PC-3 (cell line): Measurements from ENCODE around the gene SRP68. TPM values are rescaled to one million over a fixed set of nuclear protein-coding genes. Genes with fewer than 3 reads are reported as not detected.

Experiments
- ATAC-seq: fragments of 200-7000 bp; cut with Tn5 transposase; 2 replicates; pipeline ENCODE4 v1.9.1; 2020; ENCODE audit warnings: mild to moderate bottlenecking, moderate library complexity
- BruUV-seq: library from RNA; stranded (reverse); fragments of 400-500 nt; replicated peaks from 2 replicates; lab custom pipeline; 2021; lab: Mats Ljungman, UMichigan
- CTCF ChIA-PET: fragments of 300-600 bp; sonication (Branson Sonifier 250); formaldehyde crosslinking; loops from one replicate; lab custom pipeline; 2022; ENCODE audit warnings: antibody characterized with exemption; lab: Charles Lee
- POLR2A ChIA-PET: fragments of 300-600 bp; sonication (Branson Sonifier 250); formaldehyde crosslinking; loops from one replicate; lab custom pipeline; 2022; ENCODE audit warnings: antibody characterized with exemption; ENCODE audit not compliant: unreplicated experiment; lab: Charles Lee
- DNase-seq: peaks from one replicate; pipeline ENCODE4 v3.0.0-alpha.2; 2015
- H2AFZ ChIP-seq: fragments of 300-600 bp; sonication (generic); 2 replicates; pipeline ENCODE4 v1.6.0; 2016; ENCODE audit warnings: antibody characterized with exemption, low read length
- H3F3A ChIP-seq: fragments of 300-600 bp; sonication (generic); one replicate; pipeline ENCODE4 v1.6.0; 2017; ENCODE audit warnings: antibody characterized with exemption, low read length, control low read depth, mild to moderate bottlenecking; ENCODE audit not compliant: unreplicated experiment
- H3K27ac ChIP-seq: fragments of 300-600 bp; sonication (generic); 2 replicates; pipeline ENCODE4 v1.5.1; 2016; ENCODE audit warnings: mild to moderate bottlenecking, low read length
- H3K27me3 ChIP-seq: fragments of 300-600 bp; sonication (generic); 2 replicates; pipeline ENCODE4 v1.6.1; 2016; ENCODE audit warnings: low read length, mixed read lengths
- H3K36me3 ChIP-seq: fragments of 300-600 bp; sonication (generic); 2 replicates; pipeline ENCODE4 v1.6.1; 2016; ENCODE audit warnings: low read depth, mixed run types, low read length, mixed read lengths
- H3K4me1 ChIP-seq: fragments of 300-600 bp; sonication (generic); 2 replicates; pipeline ENCODE4 v1.5.1; 2016; ENCODE audit warnings: low read length; ENCODE audit not compliant: insufficient read depth
- H3K4me2 ChIP-seq: fragments of 300-600 bp; sonication (generic); 2 replicates; pipeline ENCODE4 v1.6.0; 2016; ENCODE audit warnings: low read length
- H3K4me3 ChIP-seq: fragments of 300-600 bp; sonication (generic); 2 replicates; pipeline ENCODE4 v1.5.1; 2016; ENCODE audit warnings: mild to moderate bottlenecking, low read length, mixed read lengths
- H3K79me2 ChIP-seq: fragments of 300-600 bp; sonication (generic); 2 replicates; pipeline ENCODE4 v1.6.1; 2017; ENCODE audit warnings: low read length, mixed read lengths
- H3K9ac ChIP-seq: fragments of 300-600 bp; sonication (generic); 2 replicates; pipeline ENCODE4 v1.6.0; 2016; ENCODE audit warnings: mild to moderate bottlenecking, low read length
- H3K9me2 ChIP-seq: fragments of 300-600 bp; sonication (generic); replicated peaks from 2 replicates; pipeline ENCODE4 v1.6.1; 2016; ENCODE audit warnings: mixed run types, low read length, mixed read lengths
- H3K9me3 ChIP-seq: fragments of 300-600 bp; sonication (generic); 2 replicates; pipeline ENCODE4 v1.6.1; 2016; ENCODE audit warnings: low read length, mixed read lengths
- H4K20me1 ChIP-seq: fragments of 300-600 bp; sonication (generic); 2 replicates; pipeline ENCODE4 v1.6.1; 2016; ENCODE audit warnings: low read length, mixed read lengths
- CTCF ChIP-seq: fragments of 300-600 bp; sonication (generic); conservative IDR thresholded peaks from 2 replicates; pipeline ENCODE4 v1.5.1; 2017; ENCODE audit warnings: antibody characterized with exemption, low read depth, mild to moderate bottlenecking, low read length
- EZH2 ChIP-seq: fragments of 300-600 bp; sonication (generic); IDR thresholded peaks from one replicate; pipeline ENCODE4 v1.6.1; 2017; ENCODE audit warnings: antibody characterized with exemption, mild to moderate bottlenecking, low read length; ENCODE audit not compliant: unreplicated experiment
- EZH2phosphoT487 ChIP-seq: fragments of 300-600 bp; sonication (generic); IDR thresholded peaks from 2 replicates; pipeline ENCODE4 v1.6.1; 2018; ENCODE audit warnings: mild to moderate bottlenecking, antibody characterized with exemption, low read length, borderline replicate concordance
- intact Hi-C: fragments of 100-400 bp; cut with micrococcal nuclease; formaldehyde crosslinking; loops from 2 replicates; pipeline ENCODE4 v1.9.0; 2023
- total RNA-seq: library from RNA; depleted of rRNA; stranded (reverse); fragments of >200 nt; gene quantifications from 2 replicates; pipeline ENCODE4 v1.2.3, GENCODE V29; 2014

SRP68 gene
- total RNA-seq, 1 experiment from 2014 or later, result 60.8 TPM

GRCh38 chr17:76025294-76025693 is 47.0 kb downstream of the SRP68 start:
- H3K4me2 ChIP-seq, result peak overlapping the region; percentile 88
- peaks cover 7% of the 10 kb centered on the region; the same call in 1 of the 2 replicates for H3K36me3 ChIP-seq
- H3K9me2 ChIP-seq, result no peaks in the 10 kb centered on the region
- DNase-seq (no peak), ATAC-seq (no peak)
- CTCF ChIA-PET, result no interaction called here
- H3K9ac ChIP-seq, result no peak overlapping the region
- H3K4me3 ChIP-seq, result peak overlapping the region; percentile 91; the same call in 1 of the 2 replicates
- TF ChIP-seq CTCF, result no peak
- TF ChIP-seq EZH2, result no peak
- TF ChIP-seq EZH2phosphoT487, result no peak
- H2AFZ ChIP-seq, result no peak overlapping the region
- no peaks in the 10 kb centered on the region for H3K27me3 ChIP-seq
- H3K9me3 ChIP-seq, result no peaks in the 10 kb centered on the region
- H3K4me1 ChIP-seq, result peaks cover 21% of the 10 kb centered on the region
- H4K20me1 ChIP-seq, result 0 out of 2 replicates have a peak, but pooled peaks cover 3% of the 10 kb centered on the region
- peaks cover 32% of the 10 kb centered on the region for H3K79me2 ChIP-seq
- intact Hi-C loops, result loop anchor here (5.0 kb wide), 1 partner anchor 47 kb away; the partner anchor contains the start of genes GALR2 and SRP68
- POLR2A ChIA-PET, result no interaction called here
- H3F3A ChIP-seq, result no peaks in the 10 kb centered on the region
- no peak overlapping the region for H3K27ac ChIP-seq
- no TSS peak for BruUV-seq

GRCh38 chr17:76024353-76024752 is 48.0 kb downstream of the SRP68 start:
- H3K27ac ChIP-seq, result no peak overlapping the region
- H2AFZ ChIP-seq, result no peak overlapping the region
- ChIA-PET CTCF (no interaction called here), POLR2A (no interaction called here)
- 0 out of 2 replicates have a peak, but pooled peaks cover 3% of the 10 kb centered on the region for H4K20me1 ChIP-seq
- BruUV-seq, result no TSS peak
- H3K79me2 ChIP-seq, result peaks cover 32% of the 10 kb centered on the region
- H3K27me3 ChIP-seq, result no peaks in the 10 kb centered on the region
- DNase-seq, result no peak
- H3K36me3 ChIP-seq, result peaks cover 7% of the 10 kb centered on the region; the same call in 1 of the 2 replicates
- H3K9me2 ChIP-seq, result no peaks in the 10 kb centered on the region
- intact Hi-C loops, result no loop called here
- no peaks in the 10 kb centered on the region for H3K9me3 ChIP-seq
- H3K4me2 ChIP-seq, result no peak overlapping the region
- H3K4me3 ChIP-seq, result no peak overlapping the region
- H3K4me1 ChIP-seq, result peaks cover 21% of the 10 kb centered on the region
- no peaks in the 10 kb centered on the region for H3F3A ChIP-seq
- TF ChIP-seq CTCF, result no peak
- no peak for TF ChIP-seq EZH2phosphoT487
- no peak for TF ChIP-seq EZH2
- ATAC-seq, result no peak
- no peak overlapping the region for H3K9ac ChIP-seq

DNA sequence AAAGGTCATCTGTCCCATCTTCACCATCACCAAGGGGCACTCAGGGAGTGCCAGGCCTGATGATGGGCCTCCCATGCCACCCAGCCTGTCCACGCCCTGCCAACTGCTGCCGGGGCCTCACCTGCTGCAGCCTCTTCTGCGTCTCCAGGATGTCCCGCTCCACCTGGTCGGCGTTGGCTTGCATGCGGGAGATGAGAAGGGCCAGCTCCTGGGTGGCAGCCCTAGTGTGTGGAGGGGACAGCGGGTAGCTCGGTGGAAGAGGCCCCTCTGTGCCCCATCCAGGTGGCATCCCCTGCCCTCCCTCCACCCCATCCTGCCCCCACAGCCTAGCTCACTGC is 48.4 kb downstream of the SRP68 start:
- no peak for DNase-seq
- Histone ChIP-seq H3K27me3 (no peaks in the 10 kb centered on the region), H3K9me2 (no peaks in the 10 kb centered on the region), H3K9me3 (no peaks in the 10 kb centered on the region), H2AFZ (no peak overlapping the region), H3K27ac (no peak overlapping the region), H3F3A (no peaks in the 10 kb centered on the region), H4K20me1 (0 out of 2 replicates have a peak, but pooled peaks cover 3% of the 10 kb centered on the region), H3K4me2 (no peak overlapping the region), H3K36me3 (peaks cover 7% of the 10 kb centered on the region; the same call in 1 of the 2 replicates), H3K4me3 (no peak overlapping the region), H3K9ac (no peak overlapping the region), H3K4me1 (peaks cover 21% of the 10 kb centered on the region), H3K79me2 (peaks cover 32% of the 10 kb centered on the region)
- BruUV-seq, result no TSS peak
- ChIA-PET POLR2A (no interaction called here), CTCF (no interaction called here)
- intact Hi-C loops, result no loop called here
- no peak for TF ChIP-seq EZH2phosphoT487
- TF ChIP-seq CTCF, result no peak
- TF ChIP-seq EZH2, result no peak
- no peak for ATAC-seq
